HEK293T (cell line): ENCODE data around the gene BCL2L11.

ENCODE experiments used
- CTCF ChIA-PET: fragments of 350-600 bp; formaldehyde crosslinking; extraction: SDS; loops from one replicate; lab custom pipeline; 2021; ENCODE audit warnings: antibody characterized with exemption, inconsistent platforms; lab: Yijun Ruan, JAX
- POLR2A ChIA-PET: fragments of 350-600 bp; formaldehyde crosslinking; extraction: SDS; loops from one replicate; lab custom pipeline; 2020; ENCODE audit warnings: antibody characterized with exemption, inconsistent platforms; lab: Yijun Ruan, JAX
- DNase-seq: peaks from one replicate; pipeline ENCODE4 v3.0.0; 2012; ENCODE audit warnings: mixed read lengths; ENCODE audit errors: extremely low spot score
- ARNT ChIP-seq: fragments of 450-650 bp; IDR thresholded peaks from 2 replicates; pipeline ENCODE4 v1.6.1; 2017; ENCODE audit warnings: mild to moderate bottlenecking
- BHLHE40 ChIP-seq: fragments of 450-650 bp; IDR thresholded peaks from 2 replicates; pipeline ENCODE4 v1.6.1; 2016; ENCODE audit warnings: mild to moderate bottlenecking, moderate library complexity, borderline replicate concordance
- CTBP1 ChIP-seq: fragments of 450-650 bp; IDR thresholded peaks from 2 replicates; pipeline ENCODE4 v1.6.1; 2016; ENCODE audit warnings: borderline replicate concordance
- ELF4 ChIP-seq: fragments of 450-650 bp; IDR thresholded peaks from 2 replicates; pipeline ENCODE4 v1.6.1; 2017; ENCODE audit warnings: antibody characterized with exemption
- FOXA1 ChIP-seq: fragments of 450-650 bp; IDR thresholded peaks from 2 replicates; pipeline ENCODE4 v1.6.1; 2016; ENCODE audit warnings: mild to moderate bottlenecking
- FOXK2 ChIP-seq: fragments of 450-650 bp; IDR thresholded peaks from 2 replicates; pipeline ENCODE4 v1.6.1; 2016; ENCODE audit warnings: mild to moderate bottlenecking
- FOXM1 ChIP-seq: fragments of 450-650 bp; IDR thresholded peaks from 2 replicates; pipeline ENCODE4 v1.6.1; 2017; ENCODE audit warnings: mild to moderate bottlenecking, borderline replicate concordance
- HDGF ChIP-seq: fragments of 450-650 bp; IDR thresholded peaks from 2 replicates; pipeline ENCODE4 v1.6.1; 2017; ENCODE audit warnings: antibody characterized with exemption, borderline replicate concordance
- L3MBTL2 ChIP-seq: fragments of 450-650 bp; conservative IDR thresholded peaks from 2 replicates; pipeline ENCODE4 v1.6.1; 2016; ENCODE audit warnings: mild to moderate bottlenecking
- LEF1 ChIP-seq: fragments of 450-650 bp; IDR thresholded peaks from 2 replicates; pipeline ENCODE4 v1.6.1; 2017; ENCODE audit warnings: mild to moderate bottlenecking, borderline replicate concordance
- NFRKB ChIP-seq: fragments of 450-650 bp; IDR thresholded peaks from 2 replicates; pipeline ENCODE4 v1.6.1; 2016; ENCODE audit warnings: mild to moderate bottlenecking, moderate library complexity
- SP1 ChIP-seq: fragments of 450-650 bp; IDR thresholded peaks from 2 replicates; pipeline ENCODE4 v1.6.1; 2017
- SUZ12 ChIP-seq: fragments of 450-650 bp; IDR thresholded peaks from 2 replicates; pipeline ENCODE4 v1.6.1; 2016; ENCODE audit warnings: mild to moderate bottlenecking
- TARDBP ChIP-seq: fragments of 450-650 bp; IDR thresholded peaks from 2 replicates; pipeline ENCODE4 v1.6.1; 2016
- ZNF384 ChIP-seq: fragments of 450-650 bp; IDR thresholded peaks from 2 replicates; pipeline ENCODE4 v1.6.1; 2016
- TF ChIP-seq, protein P1 (sequence below): fragments of 450-650 bp; IDR thresholded peaks from 2 replicates; pipeline ENCODE4 v1.6.1; 2016

Gene BCL2L11

DNA sequence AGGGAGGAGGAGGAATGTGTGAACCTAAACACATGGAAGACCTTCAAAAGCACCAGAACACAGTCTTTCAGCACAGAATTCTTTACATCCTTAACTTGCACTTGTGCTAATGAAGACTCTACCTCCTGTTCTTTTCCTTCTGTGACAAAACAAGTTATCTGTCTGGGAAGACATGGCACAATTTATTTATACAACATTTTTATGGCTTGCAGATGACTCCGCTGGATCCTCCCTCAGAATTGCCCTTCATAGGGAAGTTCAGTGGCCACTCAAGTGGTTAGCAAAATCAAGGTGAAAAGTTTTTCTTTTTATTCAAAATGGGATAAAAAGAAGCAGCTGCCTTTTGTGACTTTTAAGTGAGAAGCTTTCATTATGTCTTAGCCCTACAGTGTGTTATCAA lies 21.4 kb downstream of the BCL2L11 start:
- ChIA-PET POLR2A (no interaction called here), CTCF (no interaction called here)
- no peak for TF ChIP-seq SP1
- TF ChIP-seq ARNT, result no peak
- TF ChIP-seq SUZ12, result no peak
- TF ChIP-seq, protein P1, sequence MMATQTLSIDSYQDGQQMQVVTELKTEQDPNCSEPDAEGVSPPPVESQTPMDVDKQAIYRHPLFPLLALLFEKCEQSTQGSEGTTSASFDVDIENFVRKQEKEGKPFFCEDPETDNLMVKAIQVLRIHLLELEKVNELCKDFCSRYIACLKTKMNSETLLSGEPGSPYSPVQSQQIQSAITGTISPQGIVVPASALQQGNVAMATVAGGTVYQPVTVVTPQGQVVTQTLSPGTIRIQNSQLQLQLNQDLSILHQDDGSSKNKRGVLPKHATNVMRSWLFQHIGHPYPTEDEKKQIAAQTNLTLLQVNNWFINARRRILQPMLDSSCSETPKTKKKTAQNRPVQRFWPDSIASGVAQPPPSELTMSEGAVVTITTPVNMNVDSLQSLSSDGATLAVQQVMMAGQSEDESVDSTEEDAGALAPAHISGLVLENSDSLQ, result no peak
- TF ChIP-seq LEF1, result no peak
- TF ChIP-seq ELF4, result no peak
- no peak for TF ChIP-seq BHLHE40
- no peak for TF ChIP-seq TARDBP
- TF ChIP-seq ZNF384, result no peak
- no peak for TF ChIP-seq NFRKB
- TF ChIP-seq HDGF, result no peak
- no peak for TF ChIP-seq FOXK2
- no peak for TF ChIP-seq L3MBTL2
- no peak for TF ChIP-seq FOXM1
- no peak for TF ChIP-seq FOXA1
- no peak for TF ChIP-seq CTBP1
- no peak for DNase-seq

DNA sequence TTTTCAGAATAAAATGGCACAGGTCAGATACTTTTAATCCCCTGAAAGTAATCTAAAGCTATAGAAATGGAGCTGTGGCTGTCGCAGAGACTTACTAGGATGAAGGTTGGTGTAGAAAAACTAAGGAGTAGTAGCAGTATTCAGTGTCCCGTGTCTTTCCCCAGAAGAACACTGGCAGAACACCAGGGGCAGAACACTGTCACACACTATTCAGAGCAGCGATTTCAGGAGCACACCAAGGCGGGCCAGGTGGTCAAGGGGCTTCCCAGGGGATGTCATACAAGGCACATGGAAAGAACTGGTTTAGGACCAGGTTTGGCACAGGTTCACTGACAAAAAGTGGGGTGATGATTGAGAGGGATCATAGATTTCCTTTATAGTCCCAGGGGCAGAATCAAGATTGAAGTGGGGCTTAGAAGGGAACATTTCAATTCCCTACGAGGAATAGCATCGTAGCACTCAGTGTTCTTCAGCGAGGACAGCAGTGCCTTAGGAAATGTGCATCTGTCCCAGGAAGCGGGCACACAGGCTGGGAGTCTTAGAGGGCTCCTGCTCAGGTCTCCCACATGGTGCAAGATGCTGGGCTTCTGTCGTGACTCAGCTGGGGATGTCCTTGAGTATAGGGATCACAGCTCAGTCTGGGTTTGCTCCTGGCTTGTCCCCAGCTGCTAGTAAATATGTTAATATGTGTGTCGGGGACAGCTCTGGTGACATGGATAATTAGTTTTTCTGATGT lies 22.6 kb downstream of the BCL2L11 start:
- CTCF ChIA-PET, result interaction anchor here (3.4 kb wide), 1 partner anchor 10 kb away, joined by 13 read pairs; no protein-coding TSS in a partner anchor

DNA sequence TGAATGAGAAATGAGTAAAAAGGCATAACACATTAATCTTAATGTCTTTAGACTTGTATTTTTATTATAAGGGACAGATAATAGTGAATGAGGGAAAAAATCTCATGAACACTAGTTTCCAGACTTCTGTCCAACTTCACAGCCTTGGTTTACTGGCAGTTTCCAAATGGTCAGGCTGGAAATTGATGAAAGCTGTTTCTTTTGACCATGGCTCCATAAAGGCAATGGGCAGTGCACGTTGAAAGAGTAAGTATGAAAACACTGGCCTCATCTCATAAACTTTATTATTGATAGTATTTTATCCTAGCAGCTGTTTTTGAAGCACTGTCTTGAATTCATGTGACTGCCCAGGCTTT lies 23.1 kb downstream of the BCL2L11 start:
- no peak for DNase-seq
- ChIA-PET POLR2A (interaction anchor here (0.9 kb wide), 1 partner anchor 20 kb away, joined by 3 read pairs; no protein-coding TSS in a partner anchor), CTCF (interaction anchor here (0.8 to 3.4 kb wide), 2 partner anchors 10 to 291 kb away, joined by 3 to 13 read pairs; no protein-coding TSS in a partner anchor)
- TF ChIP-seq ZNF384 (no peak), FOXA1 (no peak), LEF1 (no peak), SP1 (no peak), CTBP1 (no peak), L3MBTL2 (no peak), SUZ12 (no peak), HDGF (no peak), ELF4 (no peak), FOXM1 (no peak), FOXK2 (no peak), BHLHE40 (no peak), TARDBP (no peak), NFRKB (no peak), ARNT (no peak)
- TF ChIP-seq, protein P1, result no peak

More for the DNA sequence above, 22.6 kb downstream of the BCL2L11 start:
- DNase-seq, result no peak
- POLR2A ChIA-PET, result no interaction called here
- TF ChIP-seq, protein P1, result no peak
- TF ChIP-seq L3MBTL2, result no peak
- no peak for TF ChIP-seq ARNT
- TF ChIP-seq NFRKB, result no peak
- no peak for TF ChIP-seq FOXM1
- TF ChIP-seq HDGF, result no peak
- TF ChIP-seq ELF4, result no peak
- TF ChIP-seq FOXK2, result no peak

DNA sequence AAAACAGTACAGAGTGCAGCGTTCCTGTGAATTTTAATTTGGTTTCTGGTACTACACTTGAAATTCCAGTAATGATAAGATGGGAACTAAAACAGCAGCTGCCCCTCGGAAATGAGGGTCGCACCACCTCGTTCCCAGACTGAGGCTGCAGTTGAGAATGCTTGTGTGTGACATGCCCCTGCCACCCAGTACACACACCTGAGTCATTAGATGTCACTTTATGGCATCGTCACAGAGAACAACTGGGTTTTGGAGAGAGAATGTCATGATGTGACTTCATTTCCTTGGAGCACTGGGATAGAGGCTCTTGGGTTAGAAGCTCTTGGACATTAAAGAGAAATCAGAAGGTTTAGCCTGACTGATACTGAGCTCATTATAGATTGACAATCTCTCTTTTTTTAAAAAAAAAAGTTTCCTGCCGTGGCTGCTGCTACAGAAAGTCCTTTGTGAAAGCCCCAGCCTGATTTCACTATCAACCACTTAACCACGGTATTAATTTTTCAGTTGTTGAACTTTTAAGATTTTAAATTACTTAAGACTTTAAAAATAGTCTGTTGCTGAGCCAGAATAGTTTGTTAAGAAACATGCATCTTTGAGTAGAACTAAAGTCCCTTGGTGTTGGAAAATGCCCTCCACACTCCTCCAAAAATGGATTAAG lies 24.5 kb downstream of the BCL2L11 start:
- POLR2A ChIA-PET, result no interaction called here
- CTCF ChIA-PET, result interaction anchor here (3.4 kb wide), 1 partner anchor 12 kb away, joined by 13 read pairs; no protein-coding TSS in a partner anchor

More for the DNA sequence above, 24.5 kb downstream of the BCL2L11 start:
- DNase-seq, result no peak
- no peak for TF ChIP-seq TARDBP
- TF ChIP-seq FOXM1, result no peak
- TF ChIP-seq SUZ12, result no peak
- no peak for TF ChIP-seq HDGF
- TF ChIP-seq SP1, result no peak
- no peak for TF ChIP-seq NFRKB
- TF ChIP-seq, protein P1, result no peak
- TF ChIP-seq L3MBTL2, result no peak
- no peak for TF ChIP-seq BHLHE40
- no peak for TF ChIP-seq FOXA1
- no peak for TF ChIP-seq CTBP1
- no peak for TF ChIP-seq LEF1
- no peak for TF ChIP-seq ARNT
- TF ChIP-seq FOXK2, result no peak
- TF ChIP-seq ZNF384, result no peak
- no peak for TF ChIP-seq ELF4
